KMS-11 (cell line): ENCODE measurements around the gene GOLGA6A.

Experiments used
- H2AFZ ChIP-seq: fragments of 200-600 bp; sonication (generic); 2 replicates; pipeline ENCODE4 v1.6.1; 2016; ENCODE audit warnings: antibody characterized with exemption, mixed run types, low read depth
- H3K27ac ChIP-seq: fragments of 200-600 bp; sonication (generic); 2 replicates; pipeline ENCODE4 v1.6.1; 2016; ENCODE audit warnings: mild to moderate bottlenecking, mixed run types
- H3K27me3 ChIP-seq: fragments of 200-600 bp; sonication (generic); 2 replicates; pipeline ENCODE4 v1.6.1; 2017; ENCODE audit warnings: mild to moderate bottlenecking, low read depth, mixed run types, moderate library complexity; ENCODE audit not compliant: insufficient read depth
- H3K36me3 ChIP-seq: fragments of 200-600 bp; sonication (generic); 2 replicates; pipeline ENCODE4 v1.6.1; 2017; ENCODE audit warnings: mild to moderate bottlenecking, mixed run types; ENCODE audit not compliant: insufficient read depth
- H3K4me1 ChIP-seq: fragments of 200-600 bp; sonication (generic); 2 replicates; pipeline ENCODE4 v1.6.1; 2016; ENCODE audit warnings: mild to moderate bottlenecking, low read depth, mixed run types; ENCODE audit not compliant: poor library complexity, severe bottlenecking
- H3K4me2 ChIP-seq: fragments of 200-600 bp; sonication (generic); 2 replicates; pipeline ENCODE4 v1.7.0; 2016; ENCODE audit warnings: mild to moderate bottlenecking, mixed run types
- H3K4me3 ChIP-seq: fragments of 200-600 bp; sonication (generic); IDR thresholded peaks from 2 replicates; pipeline ENCODE4 v1.6.1; 2017; ENCODE audit warnings: low read depth, low read length, mixed read lengths; ENCODE audit not compliant: insufficient read depth
- H3K79me2 ChIP-seq: fragments of 200-600 bp; sonication (generic); 2 replicates; pipeline ENCODE4 v1.6.1; 2016; ENCODE audit warnings: low read depth, mixed run types; ENCODE audit not compliant: insufficient read depth
- H3K9ac ChIP-seq: fragments of 200-600 bp; sonication (generic); 2 replicates; pipeline ENCODE4 v1.6.1; 2016; ENCODE audit warnings: mild to moderate bottlenecking, mixed run types
- H4K20me1 ChIP-seq: fragments of 200-600 bp; sonication (generic); 2 replicates; pipeline ENCODE4 v1.6.1; 2016; ENCODE audit warnings: mild to moderate bottlenecking, mixed run types; ENCODE audit not compliant: insufficient read depth
- TF ChIP-seq, protein P1 (sequence below): fragments of 200-600 bp; sonication (generic); conservative IDR thresholded peaks from 2 replicates; pipeline ENCODE4 v1.6.1; 2017; ENCODE audit warnings: low read depth, mild to moderate bottlenecking, antibody characterized with exemption, low read length, moderate library complexity, mixed read lengths

The GOLGA6A gene

DNA sequence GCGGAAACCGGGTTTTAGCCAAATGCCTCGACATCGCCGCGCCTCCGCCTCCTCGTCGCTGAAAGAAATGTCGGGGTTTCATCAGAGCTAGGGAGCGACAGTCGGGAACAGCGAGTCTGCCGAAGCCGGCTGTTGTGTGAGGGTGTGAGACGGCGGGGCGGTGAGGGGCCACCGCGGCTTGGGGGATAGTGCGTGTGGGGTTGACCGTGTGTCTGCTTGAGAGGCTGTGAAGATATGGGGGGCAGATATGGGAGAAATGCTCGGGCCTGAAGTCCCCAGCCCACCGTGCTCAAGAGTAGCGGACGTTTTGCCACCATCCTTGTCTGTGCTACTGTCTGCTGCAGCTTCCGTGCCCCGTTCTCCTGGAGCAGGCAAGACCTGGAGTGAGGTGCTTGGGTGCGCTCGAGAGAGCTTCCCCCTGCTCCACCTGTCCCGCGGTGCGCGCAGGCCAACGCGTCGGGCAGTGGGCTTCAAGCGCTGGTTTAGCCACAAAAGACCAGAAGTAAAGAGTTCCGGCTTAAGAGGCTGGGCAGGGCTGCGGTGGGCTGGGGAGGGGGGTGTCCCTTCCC lies 47.3 kb upstream of the GOLGA6A start:
- Histone ChIP-seq H4K20me1 (no peaks in the 10 kb centered on the region), H3K36me3 (no peaks in the 10 kb centered on the region), H3K27ac (no peak overlapping the region), H2AFZ (no peak overlapping the region), H3K27me3 (peaks cover 55% of the 10 kb centered on the region), H3K9ac (no peak overlapping the region), H3K4me1 (peaks cover 5% of the 10 kb centered on the region), H3K4me2 (no peak overlapping the region), H3K4me3 (no peak overlapping the region), H3K79me2 (no peaks in the 10 kb centered on the region)
- TF ChIP-seq, protein P1, sequence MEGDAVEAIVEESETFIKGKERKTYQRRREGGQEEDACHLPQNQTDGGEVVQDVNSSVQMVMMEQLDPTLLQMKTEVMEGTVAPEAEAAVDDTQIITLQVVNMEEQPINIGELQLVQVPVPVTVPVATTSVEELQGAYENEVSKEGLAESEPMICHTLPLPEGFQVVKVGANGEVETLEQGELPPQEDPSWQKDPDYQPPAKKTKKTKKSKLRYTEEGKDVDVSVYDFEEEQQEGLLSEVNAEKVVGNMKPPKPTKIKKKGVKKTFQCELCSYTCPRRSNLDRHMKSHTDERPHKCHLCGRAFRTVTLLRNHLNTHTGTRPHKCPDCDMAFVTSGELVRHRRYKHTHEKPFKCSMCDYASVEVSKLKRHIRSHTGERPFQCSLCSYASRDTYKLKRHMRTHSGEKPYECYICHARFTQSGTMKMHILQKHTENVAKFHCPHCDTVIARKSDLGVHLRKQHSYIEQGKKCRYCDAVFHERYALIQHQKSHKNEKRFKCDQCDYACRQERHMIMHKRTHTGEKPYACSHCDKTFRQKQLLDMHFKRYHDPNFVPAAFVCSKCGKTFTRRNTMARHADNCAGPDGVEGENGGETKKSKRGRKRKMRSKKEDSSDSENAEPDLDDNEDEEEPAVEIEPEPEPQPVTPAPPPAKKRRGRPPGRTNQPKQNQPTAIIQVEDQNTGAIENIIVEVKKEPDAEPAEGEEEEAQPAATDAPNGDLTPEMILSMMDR = no peak

DNA sequence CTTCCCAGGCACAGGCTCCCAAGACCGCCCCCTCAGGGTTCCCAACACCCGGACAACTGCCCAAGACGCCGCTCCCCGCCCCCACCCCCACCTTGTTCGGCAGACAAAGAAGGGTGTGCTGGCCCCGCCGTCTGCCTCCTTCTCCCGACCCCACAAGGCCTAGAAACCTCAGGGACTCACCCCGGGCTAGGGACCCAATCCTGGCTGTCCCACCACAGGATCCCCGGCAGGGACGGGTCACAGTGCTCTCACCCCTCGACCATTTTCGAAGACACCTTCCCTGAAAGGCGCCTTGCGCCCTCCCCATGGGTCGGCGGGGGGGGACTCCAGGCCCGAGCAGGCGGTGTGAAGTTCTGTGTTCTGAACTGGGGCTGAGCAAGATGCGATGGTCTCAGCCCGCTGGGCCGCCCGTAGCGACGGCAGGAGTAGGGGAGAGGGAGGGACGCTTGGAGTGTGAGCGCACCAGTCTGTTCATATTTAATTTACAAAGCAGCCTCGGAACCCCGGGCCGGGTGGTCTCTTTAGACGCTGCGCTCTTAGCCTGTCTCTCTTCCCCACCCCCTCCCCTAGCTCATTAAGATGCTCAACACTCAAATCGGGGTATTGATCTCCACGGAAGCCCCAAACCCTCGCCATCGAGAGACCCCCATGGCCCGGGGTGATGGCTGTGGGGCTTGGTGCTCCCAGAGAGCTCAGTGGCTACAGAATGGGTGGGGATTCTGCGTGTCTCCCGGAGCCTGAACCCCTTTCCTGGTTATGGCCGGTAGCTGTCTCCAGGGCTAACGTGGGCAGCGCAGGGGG lies 46.6 kb upstream of the GOLGA6A start:
- Histone ChIP-seq H3K4me1 (peaks cover 5% of the 10 kb centered on the region), H3K36me3 (no peaks in the 10 kb centered on the region), H3K79me2 (no peaks in the 10 kb centered on the region), H3K4me3 (no peak overlapping the region), H3K27ac (no peak overlapping the region), H3K27me3 (peaks cover 62% of the 10 kb centered on the region), H2AFZ (no peak overlapping the region), H3K4me2 (peak overlapping the region; percentile 48; the same call in 1 of the 2 replicates), H3K9ac (no peak overlapping the region), H4K20me1 (no peaks in the 10 kb centered on the region)
- TF ChIP-seq, protein P1 = no peak

DNA sequence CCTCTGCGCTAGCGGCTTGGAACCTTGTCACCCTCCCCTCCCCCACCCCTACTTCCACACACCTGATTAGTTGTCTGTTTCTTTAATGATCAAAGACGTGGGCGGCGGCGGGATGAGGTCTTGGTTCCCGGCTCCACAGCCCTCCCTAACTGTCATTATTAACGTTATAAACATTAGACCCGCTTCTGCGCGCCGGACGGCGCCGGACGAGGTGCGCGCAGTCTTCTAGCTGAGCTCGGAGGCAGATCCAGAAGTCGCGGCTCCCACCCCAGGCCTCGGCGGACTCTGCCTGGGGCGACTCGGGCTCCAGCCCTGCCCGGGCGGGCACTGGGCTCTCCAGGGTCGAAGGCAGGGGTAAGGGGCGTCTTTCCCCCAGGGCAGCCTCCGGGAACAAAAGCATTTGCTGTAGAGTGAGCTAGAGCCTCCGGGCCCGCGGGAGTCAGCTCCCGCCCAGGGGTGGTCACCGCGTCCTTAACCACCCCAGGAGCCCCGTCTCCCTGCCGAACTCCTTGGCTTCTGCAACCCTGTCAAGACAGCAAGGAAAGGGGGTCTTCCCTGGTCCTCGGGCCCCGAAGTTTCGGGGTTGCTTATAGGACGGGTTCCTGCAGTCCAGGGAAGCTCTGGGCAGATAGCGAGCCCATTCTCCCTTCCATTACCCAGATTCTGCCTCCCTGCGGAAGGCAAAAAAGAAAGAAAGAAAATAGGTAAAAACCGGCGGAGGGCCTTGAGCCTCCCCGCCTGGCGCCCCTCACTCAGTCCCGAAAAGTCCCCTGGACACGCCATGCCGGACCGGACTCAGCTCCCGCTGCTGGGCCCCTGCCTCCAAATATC lies 45.8 kb upstream of the GOLGA6A start:
- no peak overlapping the region for H3K4me3 ChIP-seq
- peaks cover 5% of the 10 kb centered on the region for H3K4me1 ChIP-seq
- peaks cover 69% of the 10 kb centered on the region for H3K27me3 ChIP-seq
- H3K27ac ChIP-seq = no peak overlapping the region
- H3K9ac ChIP-seq = no peak overlapping the region
- H2AFZ ChIP-seq = no peak overlapping the region; the same call in 1 of the 2 replicates
- H3K79me2 ChIP-seq = no peaks in the 10 kb centered on the region
- H3K4me2 ChIP-seq = peak overlapping the region; percentile 48
- TF ChIP-seq, protein P1 = no peak
- H3K36me3 ChIP-seq = no peaks in the 10 kb centered on the region
- H4K20me1 ChIP-seq = no peaks in the 10 kb centered on the region

DNA sequence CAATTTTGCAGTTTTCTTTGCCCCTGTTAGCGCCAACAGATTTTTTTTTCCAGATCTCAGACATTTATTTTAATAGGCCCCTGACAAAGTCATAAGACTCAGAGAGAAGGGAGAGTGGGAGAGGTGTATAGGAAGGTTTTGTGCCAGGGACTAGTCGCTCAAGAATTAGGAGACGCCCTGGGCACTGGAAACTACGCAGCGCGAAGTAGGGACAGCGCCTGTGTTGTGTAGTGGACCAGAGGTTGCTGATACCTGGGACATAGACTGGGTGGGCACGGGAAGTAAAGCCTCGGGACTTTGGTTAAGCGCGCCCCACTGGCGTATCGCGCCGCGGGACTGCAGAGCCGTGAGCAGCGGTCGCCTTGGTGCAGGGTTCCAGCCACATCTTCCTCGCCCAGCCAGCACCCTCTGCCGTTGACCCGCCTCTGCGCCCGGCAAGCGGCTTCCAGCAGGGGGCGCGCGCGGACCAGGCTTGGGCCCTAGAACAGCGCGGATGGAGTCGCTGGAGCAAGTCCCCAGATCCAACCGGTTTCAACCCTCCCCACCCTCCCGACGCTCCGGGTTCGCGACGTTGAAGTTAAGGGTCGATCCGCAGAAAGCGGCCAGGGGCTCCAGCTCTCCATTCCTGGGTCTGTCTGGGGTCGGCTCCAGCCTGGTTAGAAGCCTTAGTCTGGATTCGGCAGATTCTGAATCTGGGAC lies 45.1 kb upstream of the GOLGA6A start:
- Histone ChIP-seq H2AFZ (no peak overlapping the region; the same call in 1 of the 2 replicates), H3K36me3 (no peaks in the 10 kb centered on the region), H3K4me3 (no peak overlapping the region), H3K4me1 (peaks cover 12% of the 10 kb centered on the region), H3K27ac (no peak overlapping the region), H3K27me3 (peaks cover 77% of the 10 kb centered on the region), H3K9ac (no peak overlapping the region), H3K4me2 (peak overlapping the region; percentile 48), H4K20me1 (no peaks in the 10 kb centered on the region), H3K79me2 (no peaks in the 10 kb centered on the region)
- TF ChIP-seq, protein P1 = peak; percentile 59
